ENCODE data around the gene MPPED2.

DNA sequence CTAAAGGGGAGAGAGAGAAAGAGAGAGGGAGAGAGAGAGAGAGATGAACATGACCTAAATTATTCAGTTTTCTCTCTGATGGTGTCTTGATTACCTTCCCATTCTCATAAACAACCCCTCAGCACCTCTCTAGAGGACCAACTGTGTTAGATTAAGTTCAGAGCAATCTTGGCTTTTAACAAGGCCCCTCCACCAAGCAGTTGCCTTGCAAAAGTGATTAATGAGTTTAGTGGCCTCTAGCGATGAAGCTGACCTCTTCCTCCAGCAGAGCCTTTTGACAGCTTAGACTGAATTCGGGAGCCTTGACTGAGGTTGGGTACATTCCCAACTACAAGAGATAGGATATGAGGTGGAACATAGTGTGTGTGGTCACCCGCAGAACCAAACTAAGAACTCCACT lies 197.2 kb downstream of the MPPED2 start:
- TF ChIP-seq, protein P1, sequence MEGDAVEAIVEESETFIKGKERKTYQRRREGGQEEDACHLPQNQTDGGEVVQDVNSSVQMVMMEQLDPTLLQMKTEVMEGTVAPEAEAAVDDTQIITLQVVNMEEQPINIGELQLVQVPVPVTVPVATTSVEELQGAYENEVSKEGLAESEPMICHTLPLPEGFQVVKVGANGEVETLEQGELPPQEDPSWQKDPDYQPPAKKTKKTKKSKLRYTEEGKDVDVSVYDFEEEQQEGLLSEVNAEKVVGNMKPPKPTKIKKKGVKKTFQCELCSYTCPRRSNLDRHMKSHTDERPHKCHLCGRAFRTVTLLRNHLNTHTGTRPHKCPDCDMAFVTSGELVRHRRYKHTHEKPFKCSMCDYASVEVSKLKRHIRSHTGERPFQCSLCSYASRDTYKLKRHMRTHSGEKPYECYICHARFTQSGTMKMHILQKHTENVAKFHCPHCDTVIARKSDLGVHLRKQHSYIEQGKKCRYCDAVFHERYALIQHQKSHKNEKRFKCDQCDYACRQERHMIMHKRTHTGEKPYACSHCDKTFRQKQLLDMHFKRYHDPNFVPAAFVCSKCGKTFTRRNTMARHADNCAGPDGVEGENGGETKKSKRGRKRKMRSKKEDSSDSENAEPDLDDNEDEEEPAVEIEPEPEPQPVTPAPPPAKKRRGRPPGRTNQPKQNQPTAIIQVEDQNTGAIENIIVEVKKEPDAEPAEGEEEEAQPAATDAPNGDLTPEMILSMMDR (IDR thresholded peaks at IDR 0.05) = no peak
- TF ChIP-seq POLR2A (IDR thresholded peaks at IDR 0.05; ENCODE audit: low read depth) = no peak

Data from esophagus muscularis mucosa (tissue), 3 donors.